C4-2B (cell line): Measurements from ENCODE around the gene TNRC6A.

Experiments used
- ZFX ChIP-seq: fragments of 450-650 bp; IDR thresholded peaks from 2 replicates; pipeline ENCODE4 v1.6.1; 2017
- TF ChIP-seq, protein P1 (sequence below): fragments of 450-650 bp; conservative IDR thresholded peaks from 2 replicates; pipeline ENCODE4 v1.5.1; 2017; ENCODE audit warnings: mild to moderate bottlenecking

DNA sequence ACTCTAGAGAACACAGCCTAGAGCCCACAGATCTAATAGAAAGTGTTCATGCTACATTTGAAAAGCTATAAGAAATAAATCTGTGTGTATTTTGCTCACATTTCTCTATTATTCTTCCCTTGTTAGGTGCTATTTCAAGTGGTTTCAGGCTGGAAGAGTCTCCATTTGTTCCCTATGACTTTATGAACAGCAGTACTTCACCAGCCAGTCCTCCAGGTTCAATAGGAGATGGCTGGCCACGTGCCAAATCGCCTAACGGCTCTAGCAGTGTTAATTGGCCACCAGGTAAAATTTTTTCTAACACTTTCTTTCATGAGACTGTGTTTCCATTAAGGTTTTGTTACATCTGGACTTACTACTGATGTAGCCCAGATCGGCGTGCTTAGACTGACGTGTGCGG, 85.6 kb downstream of the TNRC6A start:
- TF ChIP-seq, protein P1, sequence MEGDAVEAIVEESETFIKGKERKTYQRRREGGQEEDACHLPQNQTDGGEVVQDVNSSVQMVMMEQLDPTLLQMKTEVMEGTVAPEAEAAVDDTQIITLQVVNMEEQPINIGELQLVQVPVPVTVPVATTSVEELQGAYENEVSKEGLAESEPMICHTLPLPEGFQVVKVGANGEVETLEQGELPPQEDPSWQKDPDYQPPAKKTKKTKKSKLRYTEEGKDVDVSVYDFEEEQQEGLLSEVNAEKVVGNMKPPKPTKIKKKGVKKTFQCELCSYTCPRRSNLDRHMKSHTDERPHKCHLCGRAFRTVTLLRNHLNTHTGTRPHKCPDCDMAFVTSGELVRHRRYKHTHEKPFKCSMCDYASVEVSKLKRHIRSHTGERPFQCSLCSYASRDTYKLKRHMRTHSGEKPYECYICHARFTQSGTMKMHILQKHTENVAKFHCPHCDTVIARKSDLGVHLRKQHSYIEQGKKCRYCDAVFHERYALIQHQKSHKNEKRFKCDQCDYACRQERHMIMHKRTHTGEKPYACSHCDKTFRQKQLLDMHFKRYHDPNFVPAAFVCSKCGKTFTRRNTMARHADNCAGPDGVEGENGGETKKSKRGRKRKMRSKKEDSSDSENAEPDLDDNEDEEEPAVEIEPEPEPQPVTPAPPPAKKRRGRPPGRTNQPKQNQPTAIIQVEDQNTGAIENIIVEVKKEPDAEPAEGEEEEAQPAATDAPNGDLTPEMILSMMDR: no peak
- TF ChIP-seq ZFX: no peak
